HepG2 (cell line): ENCODE results near the gene OR2F2. TPM values are rescaled to one million over a fixed set of nuclear protein-coding genes. Genes with fewer than 3 reads are reported as not detected.
A peak's percentile ranks its signal among the peaks of the same experiment; 100 is the strongest.

ENCODE experiments used
- ARNT2 ChIP-seq: sonication (generic); formaldehyde crosslinking; IDR thresholded peaks from 2 replicates; pipeline ENCODE4 v1.8.0; 2022; ENCODE audit warnings: mild to moderate bottlenecking, low read depth, missing genetic modification reagents, moderate library complexity
- CHD2 ChIP-seq: IDR thresholded peaks from 2 replicates; pipeline ENCODE4 v1.6.1; 2011; ENCODE audit warnings: low read depth, low read length, improper control_type of control experiment
- ETV5 ChIP-seq: IDR thresholded peaks from 2 replicates; pipeline ENCODE4 v1.6.1; 2018; ENCODE audit warnings: missing biosample characterization, missing genetic modification reagents, inconsistent platforms, borderline replicate concordance
- FOXK2 ChIP-seq: fragments of 450-650 bp; IDR thresholded peaks from 2 replicates; pipeline ENCODE4 v1.6.1; 2016
- FOXM1 ChIP-seq: sonication (generic); formaldehyde crosslinking; IDR thresholded peaks from 2 replicates; pipeline ENCODE4 v1.5.0; 2020; ENCODE audit warnings: missing genetic modification reagents
- GLI4 ChIP-seq: sonication (generic); formaldehyde crosslinking; IDR thresholded peaks from 2 replicates; pipeline ENCODE4 v1.5.1; 2020; ENCODE audit warnings: missing genetic modification reagents, mild to moderate bottlenecking, moderate library complexity, borderline replicate concordance
- HOXA3 ChIP-seq: sonication (generic); formaldehyde crosslinking; IDR thresholded peaks from 2 replicates; pipeline ENCODE4 v1.5.0; 2020; ENCODE audit warnings: missing genetic modification reagents
- HOXD1 ChIP-seq: sonication (generic); formaldehyde crosslinking; IDR thresholded peaks from 2 replicates; pipeline ENCODE4 v1.5.0; 2020; ENCODE audit warnings: missing genetic modification reagents
- KAT7 ChIP-seq: IDR thresholded peaks from 2 replicates; pipeline ENCODE4 v1.6.1; 2018; ENCODE audit warnings: borderline replicate concordance, missing compliant biosample characterization
- KDM4B ChIP-seq: sonication (generic); formaldehyde crosslinking; IDR thresholded peaks from 2 replicates; pipeline ENCODE4 v1.4.0; 2020; ENCODE audit warnings: missing genetic modification reagents
- MEF2D ChIP-seq: sonication (generic); formaldehyde crosslinking; IDR thresholded peaks from 2 replicates; pipeline ENCODE4 v1.5.1; 2020; ENCODE audit warnings: mild to moderate bottlenecking, missing genetic modification reagents
- MEIS2 ChIP-seq: sonication (generic); formaldehyde crosslinking; IDR thresholded peaks from 2 replicates; pipeline ENCODE4 v1.9.0; 2021; ENCODE audit warnings: mild to moderate bottlenecking, missing genetic modification reagents
- NFYC ChIP-seq: IDR thresholded peaks from 2 replicates; pipeline ENCODE4 v1.6.1; 2016; ENCODE audit warnings: missing genetic modification reagents, missing compliant biosample characterization
- PAF1 ChIP-seq: IDR thresholded peaks from 2 replicates; pipeline ENCODE4 v1.6.1; 2016; ENCODE audit warnings: missing genetic modification reagents, missing compliant biosample characterization
- SATB2 ChIP-seq: sonication (generic); formaldehyde crosslinking; IDR thresholded peaks from 2 replicates; pipeline ENCODE4 v1.5.0; 2020; ENCODE audit warnings: missing genetic modification reagents
- TBL1XR1 ChIP-seq: fragments of 150-350 bp; IDR thresholded peaks from 2 replicates; pipeline ENCODE4 v1.6.1; 2014; ENCODE audit warnings: borderline replicate concordance, low read length; ENCODE audit not compliant: partially characterized antibody
- TCF12 ChIP-seq, 2 experiments: fragments of 450-650 bp in 1 of 2; sonication (generic) in 1 of 2; formaldehyde crosslinking in 1 of 2; IDR thresholded peaks; 2 replicates each; pipeline versions ENCODE4 v1.6.1 to v1.8.0; 2017 to 2022; ENCODE audit warnings: antibody characterized with exemption in 1 of 2, mild to moderate bottlenecking in 1 of 2, missing genetic modification reagents in 1 of 2, moderate library complexity in 1 of 2
- ZNF24 ChIP-seq: fragments of 450-650 bp; IDR thresholded peaks from 2 replicates; pipeline ENCODE4 v1.6.1; 2017; ENCODE audit warnings: antibody characterized with exemption, mild to moderate bottlenecking
- ZNF329 ChIP-seq: sonication (generic); formaldehyde crosslinking; IDR thresholded peaks from 2 replicates; pipeline ENCODE4 v1.9.0; 2021; ENCODE audit warnings: low read depth, mild to moderate bottlenecking, missing genetic modification reagents
- ZNF562 ChIP-seq: sonication (generic); formaldehyde crosslinking; IDR thresholded peaks from 2 replicates; pipeline ENCODE4 v1.8.0; 2022; ENCODE audit warnings: missing genetic modification reagents, borderline replicate concordance
- ZNF570 ChIP-seq: sonication (generic); formaldehyde crosslinking; IDR thresholded peaks from 2 replicates; pipeline ENCODE4 v1.4.0; 2020; ENCODE audit warnings: mild to moderate bottlenecking, missing genetic modification reagents, borderline replicate concordance
- ZNF598 ChIP-seq: sonication (generic); formaldehyde crosslinking; IDR thresholded peaks from 2 replicates; pipeline ENCODE4 v1.5.1; 2020; ENCODE audit warnings: mild to moderate bottlenecking, missing genetic modification reagents, borderline replicate concordance
- ZNF619 ChIP-seq: sonication (generic); formaldehyde crosslinking; IDR thresholded peaks from 2 replicates; pipeline ENCODE4 v1.4.0; 2020; ENCODE audit warnings: mild to moderate bottlenecking, missing genetic modification reagents
- ZNF672 ChIP-seq: sonication (generic); formaldehyde crosslinking; IDR thresholded peaks from 2 replicates; pipeline ENCODE4 v1.8.1; 2022; ENCODE audit warnings: missing genetic modification reagents
- ZNF772 ChIP-seq: sonication (generic); formaldehyde crosslinking; IDR thresholded peaks from 2 replicates; pipeline ENCODE4 v1.5.0; 2020; ENCODE audit warnings: mild to moderate bottlenecking, missing genetic modification reagents
- ZNF878 ChIP-seq: sonication (generic); formaldehyde crosslinking; IDR thresholded peaks from 2 replicates; pipeline ENCODE4 v1.8.1; 2023; ENCODE audit warnings: mild to moderate bottlenecking, missing genetic modification reagents, moderate library complexity
- ZSCAN12 ChIP-seq: sonication (generic); formaldehyde crosslinking; IDR thresholded peaks from 2 replicates; pipeline ENCODE4 v1.9.0; 2021; ENCODE audit warnings: mild to moderate bottlenecking, missing genetic modification reagents
- ZSCAN30 ChIP-seq: sonication (generic); formaldehyde crosslinking; IDR thresholded peaks from 2 replicates; pipeline ENCODE4 v1.5.0; 2020; ENCODE audit warnings: mild to moderate bottlenecking, missing genetic modification reagents
- polyA plus RNA-seq, 8 experiments: library from polyadenylated mRNA; depleted of rRNA in 3 of 8; stranded (reverse) in 7 of 8; unstranded in 1 of 8; fragments of >200 nt; fragmentation: Illumina TruSeq in 4 of 8; extraction: Trizol in 4 of 8; gene quantifications; 2 replicates each; pipeline versions ENCODE4 v1.2.1 to v1.2.3, GENCODE V29; 2011 to 2016; ENCODE audit warnings: low read depth in 4 of 8, missing spikeins in 1 of 8, mixed read lengths in 1 of 8; ENCODE audit not compliant: insufficient read depth in 1 of 8
- total RNA-seq, 5 experiments: library from RNA; depleted of rRNA; stranded (reverse); fragments of >200 nt; fragmentation: Illumina TruSeq; extraction: Trizol; gene quantifications; 2 replicates each; pipeline ENCODE4 v1.2.3, GENCODE V29; 2016; ENCODE audit warnings: low read depth in 1 of 5
- TF ChIP-seq, protein P1 (sequence below): sonication (generic); formaldehyde crosslinking; IDR thresholded peaks from 2 replicates; pipeline ENCODE4 v1.5.0; 2020; ENCODE audit warnings: missing genetic modification reagents
- TF ChIP-seq, protein P2 (sequence below): IDR thresholded peaks from 2 replicates; pipeline ENCODE4 v1.6.1; 2012; ENCODE audit warnings: inconsistent platforms
- TF ChIP-seq, protein P3 (sequence below): sonication (generic); formaldehyde crosslinking; IDR thresholded peaks from 2 replicates; pipeline ENCODE4 v1.8.0; 2023; ENCODE audit warnings: mild to moderate bottlenecking, missing genetic modification reagents

The OR2F2 gene
- total and polyA plus RNA-seq, 2 of the 13 experiments (the other 11 are each of a cell fraction or from before 2014, with no cell fraction given) = 0.13 TPM; not detected in 1

DNA sequence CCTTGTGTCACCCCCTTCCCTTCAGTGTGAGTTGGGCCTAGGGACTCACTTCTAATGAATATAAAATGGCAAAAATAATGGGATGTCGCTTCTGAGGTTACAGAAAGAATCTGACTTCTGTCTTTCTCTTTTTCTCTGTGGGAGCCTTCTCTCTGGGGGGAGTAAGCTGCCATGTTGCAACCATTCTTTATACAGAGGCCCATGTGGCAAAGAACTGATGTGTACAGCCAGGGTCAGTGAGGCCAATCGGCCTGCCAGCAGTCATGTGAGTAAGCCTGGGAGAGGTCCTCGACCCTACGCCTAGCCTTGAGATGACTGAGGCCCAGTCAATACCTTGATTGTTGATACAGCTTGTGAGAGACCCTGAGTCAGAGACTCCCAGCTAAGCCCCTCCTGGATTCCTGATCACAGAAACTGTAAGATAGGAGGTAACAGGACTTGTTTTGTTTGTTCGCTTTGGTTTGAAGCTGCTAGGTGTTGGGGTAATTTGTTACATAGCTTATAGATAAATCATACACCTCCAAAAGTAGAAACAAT, 34.7 kb upstream of the OR2F2 start (continued):
- TF ChIP-seq, protein P1, sequence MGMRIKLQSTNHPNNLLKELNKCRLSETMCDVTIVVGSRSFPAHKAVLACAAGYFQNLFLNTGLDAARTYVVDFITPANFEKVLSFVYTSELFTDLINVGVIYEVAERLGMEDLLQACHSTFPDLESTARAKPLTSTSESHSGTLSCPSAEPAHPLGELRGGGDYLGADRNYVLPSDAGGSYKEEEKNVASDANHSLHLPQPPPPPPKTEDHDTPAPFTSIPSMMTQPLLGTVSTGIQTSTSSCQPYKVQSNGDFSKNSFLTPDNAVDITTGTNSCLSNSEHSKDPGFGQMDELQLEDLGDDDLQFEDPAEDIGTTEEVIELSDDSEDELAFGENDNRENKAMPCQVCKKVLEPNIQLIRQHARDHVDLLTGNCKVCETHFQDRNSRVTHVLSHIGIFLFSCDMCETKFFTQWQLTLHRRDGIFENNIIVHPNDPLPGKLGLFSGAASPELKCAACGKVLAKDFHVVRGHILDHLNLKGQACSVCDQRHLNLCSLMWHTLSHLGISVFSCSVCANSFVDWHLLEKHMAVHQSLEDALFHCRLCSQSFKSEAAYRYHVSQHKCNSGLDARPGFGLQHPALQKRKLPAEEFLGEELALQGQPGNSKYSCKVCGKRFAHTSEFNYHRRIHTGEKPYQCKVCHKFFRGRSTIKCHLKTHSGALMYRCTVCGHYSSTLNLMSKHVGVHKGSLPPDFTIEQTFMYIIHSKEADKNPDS (CRISPR knock-in tag) = no peak
- TF ChIP-seq ZSCAN12 (CRISPR knock-in tag) (no peak), ZNF672 (no peak), PAF1 (CRISPR knock-in tag) (no peak), ZNF878 (CRISPR knock-in tag) (peak; percentile 74), MEF2D (CRISPR knock-in tag) (no peak; the same call in 1 of the 2 replicates), CHD2 (no peak), GLI4 (CRISPR knock-in tag) (no peak), ZNF24 (no peak), HOXD1 (CRISPR knock-in tag) (no peak), MEIS2 (peak; percentile 29; the same call in 1 of the 2 replicates), FOXM1 (no peak), SATB2 (no peak), KDM4B (CRISPR knock-in tag) (0 out of 2 replicates have a peak, but pooled peaks have one; percentile 65), NFYC (CRISPR knock-in tag) (peak; percentile 31; the same call in 1 of the 2 replicates), ARNT2 (CRISPR knock-in tag) (no peak), ETV5 (CRISPR knock-in tag) (peak; percentile 58; the same call in 1 of the 2 replicates), KAT7 (CRISPR knock-in tag) (peak; percentile 73; the same call in 1 of the 2 replicates), ZNF562 (CRISPR knock-in tag) (no peak), TBL1XR1 (peak; percentile 76), ZNF570 (CRISPR knock-in tag) (no peak), ZNF598 (no peak), ZNF619 (CRISPR knock-in tag) (no peak), FOXK2 (peak; percentile 27; the same call in 1 of the 2 replicates), ZNF772 (CRISPR knock-in tag) (no peak), ZNF329 (CRISPR knock-in tag) (no peak), ZSCAN30 (CRISPR knock-in tag) (no peak), TCF12 (IDR thresholded peaks at IDR 0.05) (no peak), TCF12 (CRISPR knock-in tag; IDR thresholded peaks at IDR 0.05) (no peak), HOXA3 (CRISPR knock-in tag) (peak; percentile 76)
- TF ChIP-seq, protein P2, sequence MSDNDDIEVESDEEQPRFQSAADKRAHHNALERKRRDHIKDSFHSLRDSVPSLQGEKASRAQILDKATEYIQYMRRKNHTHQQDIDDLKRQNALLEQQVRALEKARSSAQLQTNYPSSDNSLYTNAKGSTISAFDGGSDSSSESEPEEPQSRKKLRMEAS = peak; percentile 89
- TF ChIP-seq, protein P3, sequence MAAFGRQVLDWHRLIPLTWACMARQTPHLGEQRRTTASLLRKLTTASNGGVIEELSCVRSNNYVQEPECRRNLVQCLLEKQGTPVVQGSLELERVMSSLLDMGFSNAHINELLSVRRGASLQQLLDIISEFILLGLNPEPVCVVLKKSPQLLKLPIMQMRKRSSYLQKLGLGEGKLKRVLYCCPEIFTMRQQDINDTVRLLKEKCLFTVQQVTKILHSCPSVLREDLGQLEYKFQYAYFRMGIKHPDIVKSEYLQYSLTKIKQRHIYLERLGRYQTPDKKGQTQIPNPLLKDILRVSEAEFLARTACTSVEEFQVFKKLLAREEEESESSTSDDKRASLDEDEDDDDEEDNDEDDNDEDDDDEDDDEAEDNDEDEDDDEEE (CRISPR knock-in tag) = no peak
